ENCODE results near the gene PPIE.

DNA sequence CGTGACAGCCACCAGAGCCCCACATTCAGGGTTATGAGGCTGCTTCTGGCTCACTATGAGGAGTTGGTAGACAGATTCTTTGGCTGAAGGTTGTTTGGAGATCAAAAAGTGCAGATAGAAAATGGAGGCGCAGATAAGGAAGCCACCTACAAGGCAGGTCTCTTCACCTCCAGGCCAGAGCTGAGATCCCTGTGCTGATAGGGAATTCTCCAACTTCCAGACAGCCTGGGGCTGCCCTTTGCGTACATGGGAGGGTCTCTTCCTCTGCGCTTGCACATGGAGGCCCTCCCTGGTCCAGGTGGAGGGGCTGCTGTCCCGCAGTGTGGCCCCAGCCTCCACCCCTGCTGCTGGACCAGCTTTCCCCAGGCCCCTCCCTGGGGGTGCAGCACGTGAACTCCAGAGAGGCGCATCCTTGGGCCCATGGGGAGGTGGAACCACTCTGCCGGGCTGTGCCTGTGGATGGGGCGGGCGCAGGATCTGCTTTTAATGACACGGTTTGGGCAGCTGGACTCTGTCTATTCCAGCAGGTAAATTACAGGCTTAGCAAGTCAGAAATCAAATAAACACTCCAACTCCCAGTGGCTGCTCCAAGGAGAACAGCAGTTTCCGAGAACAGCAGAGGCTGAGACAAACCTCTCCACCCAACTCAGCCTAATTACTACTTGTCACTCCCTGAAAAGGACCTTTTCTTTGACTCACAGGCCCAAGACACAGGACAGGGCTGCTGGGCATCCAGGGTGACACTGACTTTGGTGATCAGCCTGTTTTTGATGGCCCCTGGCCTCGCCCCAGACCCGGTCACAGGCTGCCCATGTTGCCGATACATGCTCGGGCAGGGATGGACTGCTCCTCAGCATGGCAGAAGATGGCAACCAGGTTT lies 20.1 kb downstream of the PPIE start:
- TF ChIP-seq, protein P1, sequence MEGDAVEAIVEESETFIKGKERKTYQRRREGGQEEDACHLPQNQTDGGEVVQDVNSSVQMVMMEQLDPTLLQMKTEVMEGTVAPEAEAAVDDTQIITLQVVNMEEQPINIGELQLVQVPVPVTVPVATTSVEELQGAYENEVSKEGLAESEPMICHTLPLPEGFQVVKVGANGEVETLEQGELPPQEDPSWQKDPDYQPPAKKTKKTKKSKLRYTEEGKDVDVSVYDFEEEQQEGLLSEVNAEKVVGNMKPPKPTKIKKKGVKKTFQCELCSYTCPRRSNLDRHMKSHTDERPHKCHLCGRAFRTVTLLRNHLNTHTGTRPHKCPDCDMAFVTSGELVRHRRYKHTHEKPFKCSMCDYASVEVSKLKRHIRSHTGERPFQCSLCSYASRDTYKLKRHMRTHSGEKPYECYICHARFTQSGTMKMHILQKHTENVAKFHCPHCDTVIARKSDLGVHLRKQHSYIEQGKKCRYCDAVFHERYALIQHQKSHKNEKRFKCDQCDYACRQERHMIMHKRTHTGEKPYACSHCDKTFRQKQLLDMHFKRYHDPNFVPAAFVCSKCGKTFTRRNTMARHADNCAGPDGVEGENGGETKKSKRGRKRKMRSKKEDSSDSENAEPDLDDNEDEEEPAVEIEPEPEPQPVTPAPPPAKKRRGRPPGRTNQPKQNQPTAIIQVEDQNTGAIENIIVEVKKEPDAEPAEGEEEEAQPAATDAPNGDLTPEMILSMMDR (IDR thresholded peaks at IDR 0.05): no peak
- no peak for TF ChIP-seq POLR2A (IDR thresholded peaks at IDR 0.05)
- TF ChIP-seq POLR2AphosphoS5 (IDR thresholded peaks at IDR 0.05): peak; percentile 20

Measured in prostate gland (tissue), 2 donors.